IMR-90 (cell line): ENCODE data around the gene AXIN1.

ENCODE experiments used
- BHLHE40 ChIP-seq: fragments of 150-350 bp; IDR thresholded peaks from 2 replicates; pipeline ENCODE4 v1.6.1; 2016; ENCODE audit warnings: mild to moderate bottlenecking, low read depth, low read length
- CTCF ChIP-seq: conservative IDR thresholded peaks from 2 replicates; pipeline ENCODE4 v1.5.1; 2012; ENCODE audit warnings: mild to moderate bottlenecking, low read depth, low read length, improper control_type of control experiment
- ELK1 ChIP-seq: fragments of 150-350 bp; IDR thresholded peaks from 2 replicates; pipeline ENCODE4 v1.6.1; 2016; ENCODE audit warnings: low read depth, mild to moderate bottlenecking, low read length, moderate library complexity, borderline replicate concordance
- FOS ChIP-seq: fragments of 150-350 bp; IDR thresholded peaks from 2 replicates; pipeline ENCODE4 v1.6.1; 2016; ENCODE audit warnings: low read depth, low read length
- MAZ ChIP-seq: IDR thresholded peaks from 2 replicates; pipeline ENCODE4 v1.6.1; 2012; ENCODE audit warnings: low read depth, mild to moderate bottlenecking, low read length, improper control_type of control experiment, moderate library complexity, borderline replicate concordance
- MXI1 ChIP-seq: IDR thresholded peaks from 2 replicates; pipeline ENCODE4 v1.6.1; 2012; ENCODE audit warnings: low read depth, mild to moderate bottlenecking, low read length, moderate library complexity, borderline replicate concordance
- POLR2A ChIP-seq: IDR thresholded peaks from 2 replicates; pipeline ENCODE4 v1.6.1; 2012; ENCODE audit warnings: mild to moderate bottlenecking, low read depth, low read length
- RAD21 ChIP-seq: IDR thresholded peaks from 2 replicates; pipeline ENCODE4 v1.6.1; 2012; ENCODE audit warnings: low read length, improper control_type of control experiment
- RCOR1 ChIP-seq: IDR thresholded peaks from 2 replicates; pipeline ENCODE4 v1.6.1; 2012; ENCODE audit warnings: mild to moderate bottlenecking, low read length, improper control_type of control experiment; ENCODE audit not compliant: insufficient replicate concordance
- RFX5 ChIP-seq: IDR thresholded peaks from 2 replicates; pipeline ENCODE4 v1.8.0; 2012; ENCODE audit warnings: low read depth, mild to moderate bottlenecking, low read length, moderate library complexity
- SMC3 ChIP-seq: fragments of 150-350 bp; IDR thresholded peaks from 2 replicates; pipeline ENCODE4 v1.6.1; 2016; ENCODE audit warnings: low read depth, mild to moderate bottlenecking, antibody characterized with exemption, low read length, moderate library complexity

GRCh38 chr16:322476-323143 is 29.9 kb downstream of the AXIN1 start:
- no peak for TF ChIP-seq CTCF
- TF ChIP-seq FOS, result no peak
- no peak for TF ChIP-seq ELK1
- no peak for TF ChIP-seq POLR2A
- TF ChIP-seq RAD21, result no peak
- no peak for TF ChIP-seq MXI1
- TF ChIP-seq BHLHE40, result no peak
- no peak for TF ChIP-seq SMC3
- no peak for TF ChIP-seq RFX5
- TF ChIP-seq RCOR1, result no peak
- TF ChIP-seq MAZ, result no peak
